ENCODE measurements around the gene BAG3. TPM values are rescaled to one million over a fixed set of nuclear protein-coding genes. Genes with fewer than 3 reads are reported as not detected.

Gene BAG3
- total and polyA plus RNA-seq, 2 of the 8 experiments (the other 6 are each of a cell fraction or from before 2014, with no cell fraction given) = 3.5 to 13.3 TPM

DNA sequence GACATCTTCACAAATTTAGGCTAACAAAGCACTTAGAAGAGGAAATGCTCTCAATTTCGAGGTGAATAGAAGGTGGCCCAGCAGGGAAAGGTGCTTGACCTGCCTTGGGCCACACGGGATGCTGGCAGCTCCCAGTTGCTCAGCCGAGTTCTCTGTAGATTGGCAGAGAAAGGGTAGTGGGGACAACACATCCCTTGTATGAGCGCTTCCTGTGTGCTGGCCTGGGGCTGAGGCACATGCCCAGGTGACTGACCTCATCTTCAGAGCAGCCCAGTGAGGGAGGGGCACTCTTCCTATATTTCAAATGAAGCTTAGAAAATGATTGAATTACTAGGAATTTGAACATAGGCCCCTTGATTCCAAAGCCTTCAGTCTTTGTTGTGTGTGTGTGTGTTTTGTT, 20.2 kb downstream of the BAG3 start (continued):
- TF ChIP-seq JUN (IDR thresholded peaks at IDR 0.05; ENCODE audit: low read depth, low read length) (no peak), HDAC2 (IDR thresholded peaks at IDR 0.05; ENCODE audit: borderline replicate concordance in 1 of 2, low read depth in 2 of 2, low read length in 2 of 2) (no peak), SRF (IDR thresholded peaks at IDR 0.05; ENCODE audit: low read depth, low read length) (no peak), KDM4A (IDR thresholded peaks at IDR 0.05; ENCODE audit: low read depth, low read length, severe bottlenecking) (no peak)

Data from H1 (cell line).